Activated CD4-positive, alpha-beta memory T cell treated with anti-CD3 and anti-CD28 coated beads, Interleukin-2, amount 10 ng/mL, durations not matched to agents 7 days and 5 days (primary cell): ENCODE data around the gene SPRY2. TPM values are rescaled to one million over a fixed set of nuclear protein-coding genes. Genes with fewer than 3 reads are reported as not detected.
A peak's percentile ranks its signal among the peaks of the same experiment; 100 is the strongest.

Source experiments
- CTCF ChIA-PET: fragments of 350-600 bp; sonication (Branson Sonifier 250); formaldehyde crosslinking; loops from one replicate; lab custom pipeline; 2021; ENCODE audit warnings: antibody characterized with exemption, inconsistent platforms; lab: Charles Lee
- POLR2A ChIA-PET: fragments of 350-600 bp; sonication (Branson Sonifier 250); formaldehyde crosslinking; loops from one replicate; lab custom pipeline; 2021; ENCODE audit warnings: antibody characterized with exemption; lab: Charles Lee
- DNase-seq: peaks from one replicate; pipeline ENCODE4 v3.0.0-alpha.2; 2020
- H3K27ac Mint-ChIP-seq: one replicate; pipeline ENCODE4 v1.8.0; 2021; ENCODE audit warnings: mild to moderate bottlenecking, mixed read lengths
- H3K27me3 Mint-ChIP-seq: one replicate; pipeline ENCODE4 v1.8.0; 2021; ENCODE audit warnings: mixed read lengths
- H3K36me3 Mint-ChIP-seq: one replicate; pipeline ENCODE4 v1.8.0; 2021; ENCODE audit warnings: low read depth, mixed read lengths
- H3K4me1 Mint-ChIP-seq: one replicate; pipeline ENCODE4 v1.8.0; 2021; ENCODE audit warnings: mixed read lengths
- H3K4me3 Mint-ChIP-seq: one replicate; pipeline ENCODE4 v1.8.0; 2021; ENCODE audit warnings: mild to moderate bottlenecking, mixed read lengths
- H3K9me3 Mint-ChIP-seq: one replicate; pipeline ENCODE4 v1.8.0; 2021; ENCODE audit warnings: mixed read lengths
- total RNA-seq, 2 experiments: library from RNA; stranded (reverse); gene quantifications; one replicate each; pipeline ENCODE4 v1.2.3, GENCODE V29; 2021

The SPRY2 gene
- total RNA-seq, 2 experiments from 2014 or later, result not detected

DNA sequence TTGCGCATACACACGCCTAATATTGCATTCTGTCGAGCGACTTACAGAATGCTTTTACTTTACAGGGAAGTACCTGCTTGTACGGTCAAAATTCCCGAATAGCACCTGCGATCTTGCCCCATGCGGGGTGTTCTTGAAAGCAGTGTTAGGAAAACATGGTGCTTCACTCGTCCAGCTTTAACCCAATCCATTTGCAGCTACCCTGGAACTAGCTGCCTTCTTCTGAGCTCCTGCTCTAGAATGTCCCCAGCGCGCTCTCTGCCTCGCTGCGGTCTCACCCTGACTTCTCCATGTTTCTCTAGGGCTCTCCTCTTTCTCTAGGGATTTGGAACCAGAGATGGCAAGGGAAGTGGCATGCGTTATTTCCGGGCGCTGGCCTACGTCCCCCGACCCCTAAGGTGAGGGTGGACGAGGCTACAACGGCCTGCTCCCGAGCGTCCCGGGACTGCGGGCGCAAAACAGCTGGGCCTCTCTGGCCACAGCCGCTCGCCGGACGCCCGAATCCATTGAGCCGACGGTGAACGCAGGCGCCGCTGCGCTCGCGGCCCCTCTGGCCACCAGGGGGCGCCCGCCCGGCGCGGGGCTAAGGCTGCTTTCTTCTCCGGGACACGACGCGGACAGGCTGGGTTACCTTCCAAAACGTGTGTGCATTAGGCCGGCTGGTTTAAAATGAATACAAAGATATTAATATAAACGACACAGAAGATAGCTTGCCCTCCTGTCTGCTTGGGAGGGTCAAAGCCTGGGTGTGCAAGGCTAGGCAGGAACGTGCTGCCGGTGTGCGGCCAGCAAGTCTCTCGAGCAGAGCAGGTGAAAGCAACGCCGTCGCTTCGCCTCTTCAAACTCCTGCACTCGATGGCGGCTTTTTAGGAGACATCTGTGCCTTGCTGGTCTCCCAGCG, 1.8 kb upstream of the SPRY2 start:
- no peak overlapping the region for H3K4me3 Mint-ChIP-seq
- ChIA-PET CTCF (interaction anchor here (0.8 to 1.6 kb wide), 8 partner anchors 13 to 76 kb away, joined by 3 to 4 read pairs (median 3); no protein-coding TSS in a partner anchor), POLR2A (no interaction called here)
- peaks cover 3% of the 10 kb centered on the region for H3K36me3 Mint-ChIP-seq
- H3K27ac Mint-ChIP-seq, result no peak overlapping the region
- H3K4me1 Mint-ChIP-seq, result peaks cover 14% of the 10 kb centered on the region
- H3K27me3 Mint-ChIP-seq, result peaks cover 35% of the 10 kb centered on the region
- H3K9me3 Mint-ChIP-seq, result no peaks in the 10 kb centered on the region
- DNase-seq, result peak; percentile 60

DNA sequence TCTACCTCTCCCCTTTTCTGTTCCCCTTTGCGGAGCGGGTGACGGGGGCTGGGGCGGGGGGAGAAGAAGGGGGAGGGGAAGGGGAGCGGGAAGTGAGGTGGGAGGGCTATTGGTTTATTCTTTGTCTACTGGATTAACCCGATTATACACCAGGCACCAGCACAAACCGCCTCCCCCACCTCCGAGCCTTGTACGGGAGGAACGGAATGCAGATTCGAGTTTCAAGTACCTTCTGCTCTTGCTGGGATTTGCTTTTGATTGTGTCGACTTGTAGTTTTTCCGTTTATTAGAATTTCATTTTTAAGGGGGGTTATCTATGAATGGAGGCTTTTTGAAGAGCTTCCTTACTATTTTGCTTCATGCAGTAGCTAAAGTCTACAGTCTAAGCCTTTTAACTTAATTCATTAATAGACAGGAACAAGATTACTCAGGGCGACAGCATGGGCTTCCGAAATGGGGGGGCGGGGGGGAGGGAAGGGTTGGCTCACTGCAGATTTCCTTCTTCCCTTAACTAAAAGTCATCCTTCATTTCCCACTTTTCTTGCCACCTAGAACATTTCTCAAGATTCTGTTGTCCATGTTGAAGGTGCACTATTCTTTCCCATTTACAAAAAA, 937 bp upstream of the SPRY2 start:
- ChIA-PET POLR2A (no interaction called here), CTCF (interaction anchor here (1.1 kb wide), 1 partner anchor 24 kb away, joined by 3 read pairs; no protein-coding TSS in a partner anchor)
- no peaks in the 10 kb centered on the region for H3K9me3 Mint-ChIP-seq

GRCh38 chr13:80340651-80341100, 250 bp downstream of the SPRY2 start:
- Mint-ChIP-seq H3K27ac (no peak overlapping the region), H3K4me1 (peaks cover 14% of the 10 kb centered on the region), H3K9me3 (no peaks in the 10 kb centered on the region), H3K36me3 (peaks cover 3% of the 10 kb centered on the region), H3K27me3 (peaks cover 35% of the 10 kb centered on the region), H3K4me3 (peak overlapping the region; percentile 61)
- CTCF ChIA-PET, result no interaction called here
- POLR2A ChIA-PET, result no interaction called here
- DNase-seq, result no peak

More for the DNA sequence above, 937 bp upstream of the SPRY2 start:
- DNase-seq, result no peak
- Mint-ChIP-seq H3K27me3 (peaks cover 35% of the 10 kb centered on the region), H3K36me3 (peaks cover 3% of the 10 kb centered on the region), H3K4me3 (no peak overlapping the region), H3K4me1 (peaks cover 14% of the 10 kb centered on the region), H3K27ac (no peak overlapping the region)

DNA sequence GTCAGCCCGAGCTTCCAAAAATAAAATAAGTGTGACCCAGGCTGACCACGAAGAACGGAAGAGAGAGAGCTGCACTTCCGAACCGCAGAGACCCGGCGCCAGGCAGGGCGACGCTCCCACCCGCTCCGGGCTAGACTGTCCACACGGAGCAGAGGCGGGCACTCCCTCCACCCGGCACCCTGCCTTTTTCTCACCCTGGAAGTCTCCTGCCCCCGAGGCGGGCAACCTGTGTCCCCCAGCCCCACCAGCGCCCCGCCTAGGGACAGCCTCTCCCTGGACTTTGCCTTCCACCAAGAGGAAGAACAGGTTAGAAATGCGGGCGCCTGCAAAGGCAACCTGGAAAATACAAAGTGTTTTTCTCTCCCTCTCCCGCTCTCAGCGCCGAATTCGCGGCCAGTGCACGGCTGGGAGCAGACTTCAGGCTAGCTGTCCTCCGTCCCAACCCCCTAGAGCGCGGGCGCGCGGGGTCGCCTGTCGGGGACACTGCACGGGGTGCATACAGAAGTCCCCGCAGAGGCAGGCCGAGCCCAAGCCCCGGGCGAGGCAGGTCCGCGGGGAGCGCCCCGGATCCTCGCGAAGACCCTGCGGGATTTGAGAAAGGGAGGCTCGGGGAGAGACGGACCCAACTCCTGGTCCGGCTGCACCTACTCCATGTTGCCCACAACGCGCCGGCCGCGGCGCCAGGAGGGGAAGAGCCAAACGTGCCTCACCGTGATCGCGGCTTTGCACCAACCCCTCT, 845 bp downstream of the SPRY2 start:
- no peak for DNase-seq
- Mint-ChIP-seq H3K27ac (no peak overlapping the region), H3K9me3 (no peaks in the 10 kb centered on the region), H3K27me3 (peaks cover 34% of the 10 kb centered on the region), H3K4me1 (peaks cover 14% of the 10 kb centered on the region), H3K36me3 (peaks cover 3% of the 10 kb centered on the region), H3K4me3 (peak overlapping the region; percentile 61)
- ChIA-PET CTCF (no interaction called here), POLR2A (no interaction called here)

- Mint-ChIP-seq H3K36me3 (peaks cover 3% of the 10 kb centered on the region), H3K4me3 (no peak overlapping the region), H3K27ac (no peak overlapping the region), H3K4me1 (peaks cover 14% of the 10 kb centered on the region), H3K27me3 (peaks cover 31% of the 10 kb centered on the region), H3K9me3 (no peaks in the 10 kb centered on the region)
- DNase-seq, result no peak
- ChIA-PET POLR2A (no interaction called here), CTCF (no interaction called here)
Measured at GRCh38 chr13:80339563-80339911, 1.4 kb downstream of the SPRY2 start.

- H3K9me3 Mint-ChIP-seq, result no peaks in the 10 kb centered on the region
- ChIA-PET POLR2A (no interaction called here), CTCF (no interaction called here)
- DNase-seq, result no peak
- H3K4me3 Mint-ChIP-seq, result no peak overlapping the region
- peaks cover 14% of the 10 kb centered on the region for H3K4me1 Mint-ChIP-seq
- peaks cover 28% of the 10 kb centered on the region for H3K27me3 Mint-ChIP-seq
- no peak overlapping the region for H3K27ac Mint-ChIP-seq
- H3K36me3 Mint-ChIP-seq, result peaks cover 3% of the 10 kb centered on the region
Measured at GRCh38 chr13:80338781-80339562, 2.0 kb downstream of the SPRY2 start.

GRCh38 chr13:80337288-80338081, 3.4 kb downstream of the SPRY2 start:
- no peak for DNase-seq
- peaks cover 15% of the 10 kb centered on the region for H3K27me3 Mint-ChIP-seq
- no peaks in the 10 kb centered on the region for H3K9me3 Mint-ChIP-seq
- ChIA-PET CTCF (no interaction called here), POLR2A (no interaction called here)
- H3K4me3 Mint-ChIP-seq, result no peak overlapping the region
- no peak overlapping the region for H3K27ac Mint-ChIP-seq
- peaks cover 12% of the 10 kb centered on the region for H3K4me1 Mint-ChIP-seq
- H3K36me3 Mint-ChIP-seq, result peaks cover 3% of the 10 kb centered on the region

GRCh38 chr13:80336776-80337287, 4.1 kb downstream of the SPRY2 start:
- peaks cover 3% of the 10 kb centered on the region for H3K36me3 Mint-ChIP-seq
- CTCF ChIA-PET, result no interaction called here
- H3K9me3 Mint-ChIP-seq, result no peaks in the 10 kb centered on the region
- peaks cover 6% of the 10 kb centered on the region for H3K4me1 Mint-ChIP-seq
- no peak for DNase-seq
- no peak overlapping the region for H3K4me3 Mint-ChIP-seq
- H3K27ac Mint-ChIP-seq, result no peak overlapping the region
- POLR2A ChIA-PET, result no interaction called here
- peaks cover 9% of the 10 kb centered on the region for H3K27me3 Mint-ChIP-seq

GRCh38 chr13:80336370-80336769, 4.6 kb downstream of the SPRY2 start:
- H3K27me3 Mint-ChIP-seq, result peaks cover 5% of the 10 kb centered on the region
- H3K4me3 Mint-ChIP-seq, result no peak overlapping the region

GRCh38 chr13:80334597-80335260, 6.2 kb downstream of the SPRY2 start:
- H3K27me3 Mint-ChIP-seq, result no peaks in the 10 kb centered on the region
- no peaks in the 10 kb centered on the region for H3K9me3 Mint-ChIP-seq
- ChIA-PET CTCF (no interaction called here), POLR2A (no interaction called here)
- no peaks in the 10 kb centered on the region for H3K4me1 Mint-ChIP-seq
- no peaks in the 10 kb centered on the region for H3K36me3 Mint-ChIP-seq
- H3K27ac Mint-ChIP-seq, result no peak overlapping the region
- DNase-seq, result no peak
- no peak overlapping the region for H3K4me3 Mint-ChIP-seq

More at GRCh38 chr13:80336370-80336769, 4.6 kb downstream of the SPRY2 start:
- CTCF ChIA-PET, result no interaction called here
- Mint-ChIP-seq H3K36me3 (peaks cover 3% of the 10 kb centered on the region), H3K9me3 (no peaks in the 10 kb centered on the region), H3K27ac (no peak overlapping the region), H3K4me1 (peaks cover 4% of the 10 kb centered on the region)
- no peak for DNase-seq
- POLR2A ChIA-PET, result no interaction called here

- no peak overlapping the region for H3K4me3 Mint-ChIP-seq
- no peaks in the 10 kb centered on the region for H3K4me1 Mint-ChIP-seq
- ChIA-PET CTCF (no interaction called here), POLR2A (no interaction called here)
- no peak overlapping the region for H3K27ac Mint-ChIP-seq
- H3K9me3 Mint-ChIP-seq, result no peaks in the 10 kb centered on the region
- no peaks in the 10 kb centered on the region for H3K36me3 Mint-ChIP-seq
- H3K27me3 Mint-ChIP-seq, result no peaks in the 10 kb centered on the region
- no peak for DNase-seq
Measured at GRCh38 chr13:80331984-80332383, 8.9 kb downstream of the SPRY2 start.
